Glomerular visceral epithelial cell (primary cell): ENCODE measurements around the gene CTSK.
"Not testable (repeated sequence)": the region's sequence is repeated elsewhere in the genome, so short reads cannot be mapped to it uniquely, and the experiment has no call there.

Source experiments
- DNase-seq: peaks from one replicate; pipeline ENCODE4 v3.0.0-alpha.2; 2016; ENCODE audit errors: extremely low spot score

The CTSK gene

DNA sequence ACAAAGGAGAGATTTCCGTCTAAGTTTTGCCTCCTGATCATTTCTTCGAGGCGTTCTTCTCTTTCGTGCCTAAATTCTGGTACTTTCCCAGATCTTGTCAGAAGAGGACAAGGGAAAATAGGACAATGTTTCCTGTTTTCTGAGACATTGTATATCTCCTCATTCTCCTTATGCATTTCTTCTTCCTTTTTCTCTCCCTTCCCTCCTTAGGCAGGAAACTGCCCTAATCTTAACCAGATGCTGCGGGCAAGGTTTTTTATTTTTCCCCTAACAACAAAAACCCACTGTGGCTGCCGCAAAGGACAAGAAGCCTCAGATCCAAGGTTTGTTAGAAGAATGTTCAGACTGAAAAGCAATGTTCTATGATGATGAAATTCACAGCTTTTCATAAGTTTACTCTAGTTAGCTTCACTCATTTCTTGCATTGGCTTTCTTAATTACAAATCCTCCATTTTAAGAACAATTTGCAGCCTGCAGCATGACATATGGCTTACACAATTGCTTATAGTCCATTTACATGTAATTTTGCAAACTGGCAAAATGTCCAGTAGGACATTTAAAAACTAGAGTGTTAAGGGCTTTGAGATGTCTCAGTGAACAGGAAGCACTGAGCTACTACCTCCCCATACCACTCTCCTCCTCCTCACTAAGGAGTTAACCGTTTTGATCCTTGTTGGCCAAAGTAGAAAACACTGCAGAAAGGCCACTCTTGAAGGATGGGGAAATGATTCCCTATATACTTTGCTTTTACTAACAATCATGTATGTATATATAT, 624 bp downstream of the CTSK start:
- DNase-seq = no peak

GRCh38 chr1:150805899-150806298, 2.2 kb downstream of the CTSK start:
- DNase-seq = no peak

GRCh38 chr1:150804671-150805070, 3.4 kb downstream of the CTSK start:
- no peak for DNase-seq

GRCh38 chr1:150799089-150799488, 9.0 kb downstream of the CTSK start:
- DNase-seq = no peak

DNA sequence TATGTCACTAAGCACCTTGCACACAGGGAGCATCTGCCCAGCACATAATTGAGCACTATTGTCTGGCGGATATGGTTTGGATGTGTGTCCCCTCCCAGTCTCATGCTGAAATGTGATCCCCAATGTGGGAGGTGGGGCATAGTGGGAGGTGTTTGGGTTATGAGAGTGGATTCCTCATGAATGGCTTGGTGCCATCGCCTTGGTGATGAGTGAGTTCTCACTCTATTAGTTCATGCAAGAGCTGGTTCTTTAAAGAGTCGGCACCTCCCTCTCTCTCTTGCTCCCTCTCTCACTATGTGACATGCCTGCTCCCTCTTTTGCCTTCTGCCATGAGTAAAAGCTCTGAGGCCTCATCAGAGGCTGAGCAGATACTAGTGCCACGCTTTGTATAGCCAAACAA, 9.5 kb downstream of the CTSK start:
- DNase-seq = no peak

GRCh38 chr1:150796374-150796773, 11.7 kb downstream of the CTSK start:
- DNase-seq = no peak

DNA sequence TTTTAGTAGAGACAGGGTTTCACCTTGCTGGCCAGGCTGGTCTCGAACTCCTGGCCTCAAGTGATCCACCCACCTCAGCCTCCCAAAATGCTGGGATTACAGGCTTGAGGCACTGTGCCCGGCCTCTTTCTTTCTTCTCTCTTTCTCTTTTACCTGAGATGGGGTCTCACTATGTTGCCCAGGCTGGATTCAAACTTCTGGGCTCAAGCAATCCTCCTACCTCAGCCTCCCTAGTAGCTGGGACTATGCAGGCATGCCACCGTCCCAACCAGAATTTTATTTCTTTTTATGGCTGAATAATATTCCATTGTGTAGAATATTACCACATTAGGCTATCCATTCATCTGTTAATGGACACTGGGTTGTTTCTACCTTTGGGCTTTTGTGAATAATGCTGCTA, 14.3 kb downstream of the CTSK start:
- not testable (repeated sequence) for DNase-seq

GRCh38 chr1:150793221-150793620, 14.8 kb downstream of the CTSK start:
- no peak for DNase-seq

DNA sequence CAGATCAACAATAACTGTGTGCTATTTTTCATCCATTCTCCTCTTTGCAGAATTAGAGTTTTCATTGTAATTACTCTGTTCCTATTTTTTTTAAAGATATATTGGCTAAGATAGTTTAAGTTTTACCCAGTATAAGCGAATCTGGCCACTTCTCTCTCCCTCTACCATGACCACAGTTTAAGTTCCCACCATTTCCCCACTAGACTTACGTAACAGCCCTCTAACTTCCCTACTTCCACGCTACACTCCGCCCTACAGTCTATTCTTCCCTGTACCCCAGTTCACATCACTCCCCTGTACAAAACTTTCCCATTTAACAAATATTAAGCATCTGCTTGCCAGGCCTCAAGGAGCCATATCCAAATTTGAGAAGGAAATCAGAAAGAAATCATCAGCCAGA, 16.5 kb downstream of the CTSK start:
- DNase-seq = no peak

DNA sequence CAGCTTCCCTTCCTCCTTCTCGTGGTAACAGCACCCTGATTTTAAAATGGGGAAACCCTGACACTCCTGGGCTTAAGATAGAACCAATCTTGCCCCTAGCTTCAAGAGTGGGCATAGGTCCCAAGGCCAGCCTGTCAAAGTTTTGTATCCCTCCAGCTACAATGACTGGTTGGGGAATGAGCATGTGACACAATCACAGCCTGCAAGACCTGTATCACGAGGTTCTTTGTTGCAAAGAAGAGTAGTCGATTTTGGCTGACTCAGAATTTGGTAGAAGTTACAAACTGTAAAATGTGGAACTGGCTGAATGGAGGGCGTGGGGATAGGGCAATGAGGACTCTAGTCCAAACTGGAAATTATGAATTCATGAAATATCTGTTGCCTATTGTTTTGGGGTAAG, 18.7 kb downstream of the CTSK start:
- DNase-seq = no peak

DNA sequence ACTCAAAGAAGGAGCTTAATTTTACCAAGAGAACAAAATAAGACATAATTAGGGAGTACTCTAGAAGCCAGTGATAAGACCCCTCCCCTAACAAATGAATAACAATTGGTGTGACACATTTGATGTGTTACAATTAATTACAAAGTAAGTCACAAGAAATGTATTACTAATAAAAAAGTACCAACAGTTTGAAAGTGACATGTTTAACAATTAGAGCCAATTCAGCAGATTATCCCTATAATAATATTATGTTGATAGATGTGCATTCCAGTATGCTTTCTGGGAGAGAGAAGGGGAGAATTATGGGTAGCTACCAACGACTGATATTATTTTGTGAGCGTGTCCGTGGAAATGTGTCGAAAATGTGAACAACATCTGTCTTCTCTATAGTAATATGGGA, 19.1 kb downstream of the CTSK start:
- no peak for DNase-seq

- DNase-seq = no peak
These were observed 20.6 kb downstream of the CTSK start for GRCh38 chr1:150787455-150787854.

DNA sequence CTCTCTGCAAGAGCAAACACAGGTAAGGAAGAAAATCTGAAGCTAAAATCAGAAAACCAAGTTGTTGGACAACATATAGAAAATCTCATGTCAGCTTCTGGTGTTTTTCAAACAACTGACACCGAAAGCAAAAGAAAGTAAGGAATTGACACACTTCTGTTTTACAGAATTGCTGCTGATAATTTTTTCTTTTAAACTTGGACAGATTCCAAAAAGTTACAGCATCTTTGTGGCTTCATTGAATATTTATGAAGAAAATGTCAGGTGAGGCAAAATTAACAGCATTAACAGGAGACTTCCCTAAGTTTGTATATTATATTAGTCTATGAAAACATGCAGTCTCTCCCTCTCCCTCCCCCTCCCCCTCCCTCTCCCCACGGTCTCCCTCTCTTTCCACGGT, 27.6 kb downstream of the CTSK start:
- no peak for DNase-seq

- DNase-seq = no peak
These were observed 29.7 kb downstream of the CTSK start for GRCh38 chr1:150778409-150778808.

GRCh38 chr1:150777544-150777943, 30.5 kb downstream of the CTSK start:
- DNase-seq = no peak

GRCh38 chr1:150775931-150776505, 32.0 kb downstream of the CTSK start:
- DNase-seq = not testable (repeated sequence)

GRCh38 chr1:150775276-150775675, 32.8 kb downstream of the CTSK start:
- DNase-seq = no peak

- DNase-seq = no peak
These were observed 35.7 kb downstream of the CTSK start for GRCh38 chr1:150772326-150772725.

- not testable (repeated sequence) for DNase-seq
These were observed 40.4 kb downstream of the CTSK start for GRCh38 chr1:150767704-150768103.

GRCh38 chr1:150765977-150766301, 42.1 kb downstream of the CTSK start:
- not testable (repeated sequence) for DNase-seq

GRCh38 chr1:150765296-150765976, 42.6 kb downstream of the CTSK start, which contains the start of gene CTSS:
Gene CTSS, minus strand, starts transcription at chr1:150765778. Its CDS starts 1,015 bp downstream, at chr1:150764763.
- no peak for DNase-seq

DNA sequence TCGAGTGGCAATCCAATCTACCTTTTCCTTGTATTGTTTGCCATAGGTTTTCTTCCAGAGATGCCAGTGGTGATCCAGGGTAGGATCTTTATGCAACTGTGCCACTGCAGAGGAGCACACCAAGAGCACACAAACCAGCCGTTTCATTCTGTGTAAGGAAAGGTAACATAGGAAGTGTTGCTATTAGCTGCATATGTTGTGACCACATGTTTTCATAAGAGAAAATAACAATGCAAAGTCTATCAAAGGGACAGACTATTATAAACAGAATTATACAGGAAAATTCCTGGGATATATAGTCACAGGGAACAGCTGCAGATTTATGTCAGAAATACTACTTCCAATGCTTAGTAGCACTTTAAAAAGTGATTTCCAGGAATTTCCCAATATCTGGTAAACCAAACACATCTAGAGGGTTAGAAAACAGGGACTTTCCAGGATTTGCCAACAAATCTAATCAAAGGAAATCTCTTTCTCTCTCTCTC, 43.4 kb downstream of the CTSK start:
- DNase-seq = peak; percentile 72

DNA sequence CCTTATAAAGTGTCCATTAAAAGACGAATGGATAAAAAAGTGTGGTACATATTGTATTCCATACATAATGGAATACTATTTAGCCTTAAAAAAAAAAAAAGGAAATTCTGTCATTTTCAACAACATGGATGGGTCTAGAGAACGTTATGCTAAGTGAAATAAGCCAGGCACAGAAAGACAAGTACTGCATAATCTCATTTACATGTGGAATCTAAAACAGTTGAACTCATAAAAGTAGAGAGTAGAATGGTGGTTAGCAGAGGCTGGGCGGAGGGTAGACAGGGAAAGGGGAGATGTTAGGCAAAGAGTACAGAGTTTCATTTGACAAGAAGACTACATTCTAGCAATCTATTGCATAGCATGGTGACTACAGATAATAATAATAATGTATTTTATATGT, 45.0 kb downstream of the CTSK start:
- no peak for DNase-seq
